ENCODE results near the gene SLC34A1.

SLC34A1 gene, protein sequence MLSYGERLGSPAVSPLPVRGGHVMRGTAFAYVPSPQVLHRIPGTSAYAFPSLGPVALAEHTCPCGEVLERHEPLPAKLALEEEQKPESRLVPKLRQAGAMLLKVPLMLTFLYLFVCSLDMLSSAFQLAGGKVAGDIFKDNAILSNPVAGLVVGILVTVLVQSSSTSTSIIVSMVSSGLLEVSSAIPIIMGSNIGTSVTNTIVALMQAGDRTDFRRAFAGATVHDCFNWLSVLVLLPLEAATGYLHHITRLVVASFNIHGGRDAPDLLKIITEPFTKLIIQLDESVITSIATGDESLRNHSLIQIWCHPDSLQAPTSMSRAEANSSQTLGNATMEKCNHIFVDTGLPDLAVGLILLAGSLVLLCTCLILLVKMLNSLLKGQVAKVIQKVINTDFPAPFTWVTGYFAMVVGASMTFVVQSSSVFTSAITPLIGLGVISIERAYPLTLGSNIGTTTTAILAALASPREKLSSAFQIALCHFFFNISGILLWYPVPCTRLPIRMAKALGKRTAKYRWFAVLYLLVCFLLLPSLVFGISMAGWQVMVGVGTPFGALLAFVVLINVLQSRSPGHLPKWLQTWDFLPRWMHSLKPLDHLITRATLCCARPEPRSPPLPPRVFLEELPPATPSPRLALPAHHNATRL

DNA sequence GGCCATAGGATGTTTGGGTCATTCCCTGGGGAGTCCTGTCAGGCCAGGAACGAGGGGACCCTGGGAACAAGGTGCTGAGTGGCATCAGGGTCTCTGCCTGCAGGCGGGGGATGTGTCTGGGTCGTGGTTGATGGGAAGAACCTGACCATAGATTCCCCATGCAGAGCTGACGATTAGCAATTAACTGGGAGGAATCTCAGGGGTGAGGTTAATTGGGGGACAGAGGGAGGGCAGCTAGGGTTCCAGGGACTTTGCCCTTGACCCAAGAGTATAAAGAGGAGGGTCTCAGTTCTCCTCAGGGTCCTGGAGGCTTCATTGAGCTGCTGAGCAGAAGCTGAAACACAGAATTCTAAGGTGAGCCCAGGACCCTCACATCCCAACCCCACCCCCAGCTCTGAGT, at the start of gene SLC34A1:
TSS of gene SLC34A1 (plus strand) at position 301 of the 400 bp plus-strand sequence. CDS start 1,308 bp downstream, outside the sequence.
- Histone ChIP-seq H3K9me3 (ENCODE audit: insufficient read depth, low read depth, low read length) (no peaks in the 10 kb centered on the region), H3K4me3 (ENCODE audit: low read length, poor library complexity, severe bottlenecking) (no peak within 1 kb of the TSS), H3K79me2 (ENCODE audit: insufficient read depth, low read length) (no peaks in the 10 kb centered on the region), H3K4me2 (ENCODE audit: low read depth, low read length, poor library complexity, severe bottlenecking) (no peak within 1 kb of the TSS), H3K36me3 (ENCODE audit: insufficient read depth, low read length) (no peaks in the 10 kb centered on the region), H3K4me1 (ENCODE audit: insufficient read depth, low read length, poor library complexity, severe bottlenecking) (peaks cover 4% of the 10 kb centered on the region), H3K9me2 (replicated peaks; ENCODE audit: low read depth, low read length) (no peaks in the 10 kb centered on the region), H3F3A (ENCODE audit: low read depth) (no peaks in the 10 kb centered on the region), H3K9ac (ENCODE audit: low read depth, low read length, poor library complexity, severe bottlenecking) (no peak within 1 kb of the TSS), H4K20me1 (ENCODE audit: insufficient read depth, low read length, poor library complexity, severe bottlenecking) (no peaks in the 10 kb centered on the region), H2AFZ (ENCODE audit: low read length) (no peak within 1 kb of the TSS), H3K27me3 (ENCODE audit: insufficient read depth, low read length, poor library complexity, severe bottlenecking) (no peaks in the 10 kb centered on the region)
- TF ChIP-seq EZH2phosphoT487 (IDR thresholded peaks at IDR 0.05; ENCODE audit: borderline replicate concordance): no peak
- TF ChIP-seq, protein P1, sequence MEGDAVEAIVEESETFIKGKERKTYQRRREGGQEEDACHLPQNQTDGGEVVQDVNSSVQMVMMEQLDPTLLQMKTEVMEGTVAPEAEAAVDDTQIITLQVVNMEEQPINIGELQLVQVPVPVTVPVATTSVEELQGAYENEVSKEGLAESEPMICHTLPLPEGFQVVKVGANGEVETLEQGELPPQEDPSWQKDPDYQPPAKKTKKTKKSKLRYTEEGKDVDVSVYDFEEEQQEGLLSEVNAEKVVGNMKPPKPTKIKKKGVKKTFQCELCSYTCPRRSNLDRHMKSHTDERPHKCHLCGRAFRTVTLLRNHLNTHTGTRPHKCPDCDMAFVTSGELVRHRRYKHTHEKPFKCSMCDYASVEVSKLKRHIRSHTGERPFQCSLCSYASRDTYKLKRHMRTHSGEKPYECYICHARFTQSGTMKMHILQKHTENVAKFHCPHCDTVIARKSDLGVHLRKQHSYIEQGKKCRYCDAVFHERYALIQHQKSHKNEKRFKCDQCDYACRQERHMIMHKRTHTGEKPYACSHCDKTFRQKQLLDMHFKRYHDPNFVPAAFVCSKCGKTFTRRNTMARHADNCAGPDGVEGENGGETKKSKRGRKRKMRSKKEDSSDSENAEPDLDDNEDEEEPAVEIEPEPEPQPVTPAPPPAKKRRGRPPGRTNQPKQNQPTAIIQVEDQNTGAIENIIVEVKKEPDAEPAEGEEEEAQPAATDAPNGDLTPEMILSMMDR (conservative IDR thresholded peaks at IDR 0.05; ENCODE audit: low read length): no peak

DNA sequence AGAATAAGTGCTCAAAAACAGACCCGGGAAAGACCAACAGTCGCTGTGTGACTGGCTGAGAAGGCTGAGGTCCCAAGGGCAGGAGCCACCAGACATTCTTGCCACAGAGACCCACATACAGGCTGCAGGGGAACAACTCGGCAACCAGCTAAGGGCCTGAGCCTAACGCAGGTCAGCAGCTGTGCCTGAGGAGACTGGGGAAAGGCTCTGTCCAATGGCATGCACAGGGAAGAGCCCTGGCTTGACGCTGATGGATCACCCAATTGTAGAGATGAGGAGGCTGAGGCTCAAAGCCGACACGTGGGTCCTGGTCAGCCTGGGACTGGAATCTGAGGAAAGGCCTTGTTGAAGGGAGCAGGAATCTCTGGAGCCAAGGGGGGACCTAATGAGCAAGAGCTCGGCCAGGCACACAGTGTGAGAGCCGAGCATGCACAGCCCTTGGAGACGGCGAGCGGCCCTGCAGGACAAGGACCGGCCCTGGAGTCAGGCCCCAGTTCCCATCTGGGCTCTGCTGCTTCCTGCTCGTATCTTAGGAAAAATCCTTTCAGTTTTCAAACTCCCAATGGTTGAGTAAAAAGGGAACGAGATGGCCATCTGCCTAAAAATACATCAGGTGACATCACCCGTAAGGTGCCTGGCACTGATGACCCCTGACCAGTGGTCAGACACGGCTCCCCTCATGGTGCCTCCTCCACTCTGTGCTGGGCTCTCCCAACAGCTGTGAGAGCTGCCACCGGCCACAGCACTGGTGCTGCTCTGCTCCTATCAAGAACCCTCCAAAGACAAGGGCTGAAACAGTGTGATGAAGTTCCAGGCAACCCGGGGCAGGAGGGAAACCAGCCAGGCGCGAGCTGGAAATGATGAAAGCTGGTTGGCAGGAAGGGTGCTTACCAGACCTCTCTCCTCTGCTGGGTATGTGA, 49.2 kb upstream of the SLC34A1 start:
- Histone ChIP-seq H3F3A (ENCODE audit: low read depth) (no peaks in the 10 kb centered on the region), H3K4me3 (ENCODE audit: low read length, poor library complexity, severe bottlenecking) (no peak overlapping the region), H3K9me2 (replicated peaks; ENCODE audit: low read depth, low read length) (no peaks in the 10 kb centered on the region), H4K20me1 (ENCODE audit: insufficient read depth, low read length, poor library complexity, severe bottlenecking) (no peaks in the 10 kb centered on the region), H3K4me1 (ENCODE audit: insufficient read depth, low read length, poor library complexity, severe bottlenecking) (peaks cover 16% of the 10 kb centered on the region), H3K79me2 (ENCODE audit: insufficient read depth, low read length) (peaks cover 12% of the 10 kb centered on the region; the same call in 1 of the 2 replicates), H3K4me2 (ENCODE audit: low read depth, low read length, poor library complexity, severe bottlenecking) (no peak overlapping the region), H3K9ac (ENCODE audit: low read depth, low read length, poor library complexity, severe bottlenecking) (no peak overlapping the region), H2AFZ (ENCODE audit: low read length) (no peak overlapping the region), H3K9me3 (ENCODE audit: insufficient read depth, low read depth, low read length) (no peaks in the 10 kb centered on the region), H3K36me3 (ENCODE audit: insufficient read depth, low read length) (peaks cover 40% of the 10 kb centered on the region; the same call in 1 of the 2 replicates), H3K27me3 (ENCODE audit: insufficient read depth, low read length, poor library complexity, severe bottlenecking) (no peaks in the 10 kb centered on the region)
- no peak for TF ChIP-seq EZH2phosphoT487 (IDR thresholded peaks at IDR 0.05; ENCODE audit: borderline replicate concordance)
- TF ChIP-seq, protein P1 (conservative IDR thresholded peaks at IDR 0.05; ENCODE audit: low read length): no peak

DNA sequence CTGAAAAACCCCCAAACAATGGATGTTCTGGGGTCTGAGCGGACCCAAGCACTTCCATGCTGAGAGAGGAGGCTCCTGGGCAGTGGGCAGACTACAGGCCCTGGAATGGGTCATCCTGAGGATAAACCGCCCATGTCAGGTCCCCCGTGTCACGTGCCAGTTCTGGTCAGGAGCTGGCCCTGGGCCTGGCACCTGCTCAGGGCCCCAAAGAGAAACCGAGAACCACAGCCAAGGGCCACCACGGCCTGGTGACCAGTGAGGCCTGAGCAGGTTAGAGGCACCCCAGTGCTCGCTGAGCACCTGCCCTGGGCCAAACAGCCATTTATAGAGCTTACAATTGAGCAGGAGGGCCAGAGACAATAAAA, 48.6 kb upstream of the SLC34A1 start:
- Histone ChIP-seq H3K36me3 (ENCODE audit: insufficient read depth, low read length) (peaks cover 40% of the 10 kb centered on the region; the same call in 1 of the 2 replicates), H3K27me3 (ENCODE audit: insufficient read depth, low read length, poor library complexity, severe bottlenecking) (no peaks in the 10 kb centered on the region), H3K9me3 (ENCODE audit: insufficient read depth, low read depth, low read length) (no peaks in the 10 kb centered on the region), H4K20me1 (ENCODE audit: insufficient read depth, low read length, poor library complexity, severe bottlenecking) (no peaks in the 10 kb centered on the region), H2AFZ (ENCODE audit: low read length) (no peak overlapping the region), H3F3A (ENCODE audit: low read depth) (no peaks in the 10 kb centered on the region), H3K4me1 (ENCODE audit: insufficient read depth, low read length, poor library complexity, severe bottlenecking) (peaks cover 13% of the 10 kb centered on the region), H3K4me2 (ENCODE audit: low read depth, low read length, poor library complexity, severe bottlenecking) (no peak overlapping the region), H3K9ac (ENCODE audit: low read depth, low read length, poor library complexity, severe bottlenecking) (no peak overlapping the region), H3K79me2 (ENCODE audit: insufficient read depth, low read length) (peaks cover 12% of the 10 kb centered on the region; the same call in 1 of the 2 replicates), H3K9me2 (replicated peaks; ENCODE audit: low read depth, low read length) (no peaks in the 10 kb centered on the region), H3K4me3 (ENCODE audit: low read length, poor library complexity, severe bottlenecking) (no peak overlapping the region)
- TF ChIP-seq, protein P1 (conservative IDR thresholded peaks at IDR 0.05; ENCODE audit: low read length): no peak
- TF ChIP-seq EZH2phosphoT487 (IDR thresholded peaks at IDR 0.05; ENCODE audit: borderline replicate concordance): no peak

Measured in Loucy (cell line).